ENCODE results near the gene SLC30A2. TPM values are rescaled to one million over a fixed set of nuclear protein-coding genes. Genes with fewer than 3 reads are reported as not detected.

Gene SLC30A2
- total RNA-seq, 1 experiment from 2014 or later = 0.23 TPM

- ATAC-seq (no peak), DNase-seq (ENCODE audit: low read depth, low spot score) (no peak)
- no peaks in the 10 kb centered on the region for H3K27me3 ChIP-seq (ENCODE audit: control insufficient read depth, insufficient read depth, low read length)
- no peak overlapping the region for H3K4me3 ChIP-seq (ENCODE audit: low read depth in 2 of 2, low read length in 2 of 2)
- intact Hi-C loops (cut with micrococcal nuclease; ENCODE audit: unreplicated experiment) (no loop called here), in situ Hi-C loops (cut with HindIII; ENCODE audit: low pct_unique_long_range_greater_than_20kb, low sequenced_read_pairs) (no loop called here)
- ChIA-PET CTCF (interaction anchor here (0.5 to 0.6 kb wide), 2 partner anchors 93 to 103 kb away, joined by 4 to 10 read pairs; no protein-coding TSS in a partner anchor), POLR2A (no interaction called here)
- no peaks in the 10 kb centered on the region for H3K4me1 ChIP-seq (ENCODE audit: control insufficient read depth, insufficient read depth, low read length)
- TF ChIP-seq POLR2AphosphoS5 (IDR thresholded peaks at IDR 0.05; ENCODE audit: low read depth, low read length) (no peak), TCF7L2 (IDR thresholded peaks at IDR 0.05; ENCODE audit: low read depth, low read length) (no peak), SIN3A (IDR thresholded peaks at IDR 0.05; ENCODE audit: borderline replicate concordance, insufficient read depth, low read depth, low read length) (no peak), REST (IDR thresholded peaks at IDR 0.05; ENCODE audit: insufficient read depth in 1 of 2, low read depth in 2 of 2, low read length in 1 of 2) (no peak)
- TF ChIP-seq, protein P1, sequence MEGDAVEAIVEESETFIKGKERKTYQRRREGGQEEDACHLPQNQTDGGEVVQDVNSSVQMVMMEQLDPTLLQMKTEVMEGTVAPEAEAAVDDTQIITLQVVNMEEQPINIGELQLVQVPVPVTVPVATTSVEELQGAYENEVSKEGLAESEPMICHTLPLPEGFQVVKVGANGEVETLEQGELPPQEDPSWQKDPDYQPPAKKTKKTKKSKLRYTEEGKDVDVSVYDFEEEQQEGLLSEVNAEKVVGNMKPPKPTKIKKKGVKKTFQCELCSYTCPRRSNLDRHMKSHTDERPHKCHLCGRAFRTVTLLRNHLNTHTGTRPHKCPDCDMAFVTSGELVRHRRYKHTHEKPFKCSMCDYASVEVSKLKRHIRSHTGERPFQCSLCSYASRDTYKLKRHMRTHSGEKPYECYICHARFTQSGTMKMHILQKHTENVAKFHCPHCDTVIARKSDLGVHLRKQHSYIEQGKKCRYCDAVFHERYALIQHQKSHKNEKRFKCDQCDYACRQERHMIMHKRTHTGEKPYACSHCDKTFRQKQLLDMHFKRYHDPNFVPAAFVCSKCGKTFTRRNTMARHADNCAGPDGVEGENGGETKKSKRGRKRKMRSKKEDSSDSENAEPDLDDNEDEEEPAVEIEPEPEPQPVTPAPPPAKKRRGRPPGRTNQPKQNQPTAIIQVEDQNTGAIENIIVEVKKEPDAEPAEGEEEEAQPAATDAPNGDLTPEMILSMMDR (IDR thresholded peaks at IDR 0.05) = no peak
- no peaks in the 10 kb centered on the region for H3K36me3 ChIP-seq (ENCODE audit: control insufficient read depth, insufficient read depth, low read length)
- H3K27ac ChIP-seq (ENCODE audit: low read length) = no peak overlapping the region
- no peaks in the 10 kb centered on the region for H3K9me3 ChIP-seq (ENCODE audit: control insufficient read depth, insufficient read depth, low read depth, low read length)
- BruUV-seq (replicated peaks) = no TSS peak
These were observed 25.6 kb downstream of the SLC30A2 start for GRCh38 chr1:26020330-26020768.

- no TSS peak for BruUV-seq (replicated peaks)
- Histone ChIP-seq H3K36me3 (ENCODE audit: control insufficient read depth, insufficient read depth, low read length) (no peaks in the 10 kb centered on the region), H3K27ac (ENCODE audit: low read length) (no peak overlapping the region), H3K27me3 (ENCODE audit: control insufficient read depth, insufficient read depth, low read length) (no peaks in the 10 kb centered on the region), H3K4me3 (ENCODE audit: low read depth in 2 of 2, low read length in 2 of 2) (no peak overlapping the region), H3K4me1 (ENCODE audit: control insufficient read depth, insufficient read depth, low read length) (no peaks in the 10 kb centered on the region), H3K9me3 (ENCODE audit: control insufficient read depth, insufficient read depth, low read depth, low read length) (no peaks in the 10 kb centered on the region)
- intact Hi-C loops (cut with micrococcal nuclease; ENCODE audit: unreplicated experiment) = no loop called here
- TF ChIP-seq SIN3A (IDR thresholded peaks at IDR 0.05; ENCODE audit: borderline replicate concordance, insufficient read depth, low read depth, low read length) (no peak), REST (IDR thresholded peaks at IDR 0.05; ENCODE audit: insufficient read depth in 1 of 2, low read depth in 2 of 2, low read length in 1 of 2) (no peak), TCF7L2 (IDR thresholded peaks at IDR 0.05; ENCODE audit: low read depth, low read length) (no peak), POLR2AphosphoS5 (IDR thresholded peaks at IDR 0.05; ENCODE audit: low read depth, low read length) (no peak)
- TF ChIP-seq, protein P1 (IDR thresholded peaks at IDR 0.05) = no peak
- in situ Hi-C loops (cut with HindIII; ENCODE audit: low pct_unique_long_range_greater_than_20kb, low sequenced_read_pairs) = no loop called here
- DNase-seq (ENCODE audit: low read depth, low spot score) (no peak), ATAC-seq (no peak)
- ChIA-PET CTCF (interaction anchor here (0.5 to 0.6 kb wide), 2 partner anchors 94 to 102 kb away, joined by 4 to 10 read pairs; no protein-coding TSS in a partner anchor), POLR2A (interaction anchor here (0.5 kb wide), 1 partner anchor 70 kb away, joined by 4 read pairs; no protein-coding TSS in a partner anchor)
These were observed 26.1 kb downstream of the SLC30A2 start for GRCh38 chr1:26019641-26020315.
